ENCODE measurements around the gene MRFAP1L1. TPM values are rescaled to one million over a fixed set of nuclear protein-coding genes. Genes with fewer than 3 reads are reported as not detected.

The MRFAP1L1 gene
- total and polyA plus RNA-seq, 8 donors: 12.4 to 39.8 (median 21.5) TPM

GRCh38 chr4:6731318-6731675 lies 21.6 kb upstream of the MRFAP1L1 start:
- no peak for ATAC-seq
- FAIRE-seq: no peak
- intact Hi-C loops (cut with DNase I): no loop called here
- WGBS, 2 donors: 81 to 91% methylated on average over 8 of the region's 8 CpGs
- Histone ChIP-seq H3K4me3 (no peak overlapping the region), H3K4me1 (no peaks in the 10 kb centered on the region), H3K36me3 (no peaks in the 10 kb centered on the region), H3K27me3 (no peaks in the 10 kb centered on the region), H3K27ac (no peak overlapping the region), H3K9me3 (no peaks in the 10 kb centered on the region)
- no peak for DNase-seq
- TF ChIP-seq CTCF (IDR thresholded peaks at IDR 0.05): no peak

DNA sequence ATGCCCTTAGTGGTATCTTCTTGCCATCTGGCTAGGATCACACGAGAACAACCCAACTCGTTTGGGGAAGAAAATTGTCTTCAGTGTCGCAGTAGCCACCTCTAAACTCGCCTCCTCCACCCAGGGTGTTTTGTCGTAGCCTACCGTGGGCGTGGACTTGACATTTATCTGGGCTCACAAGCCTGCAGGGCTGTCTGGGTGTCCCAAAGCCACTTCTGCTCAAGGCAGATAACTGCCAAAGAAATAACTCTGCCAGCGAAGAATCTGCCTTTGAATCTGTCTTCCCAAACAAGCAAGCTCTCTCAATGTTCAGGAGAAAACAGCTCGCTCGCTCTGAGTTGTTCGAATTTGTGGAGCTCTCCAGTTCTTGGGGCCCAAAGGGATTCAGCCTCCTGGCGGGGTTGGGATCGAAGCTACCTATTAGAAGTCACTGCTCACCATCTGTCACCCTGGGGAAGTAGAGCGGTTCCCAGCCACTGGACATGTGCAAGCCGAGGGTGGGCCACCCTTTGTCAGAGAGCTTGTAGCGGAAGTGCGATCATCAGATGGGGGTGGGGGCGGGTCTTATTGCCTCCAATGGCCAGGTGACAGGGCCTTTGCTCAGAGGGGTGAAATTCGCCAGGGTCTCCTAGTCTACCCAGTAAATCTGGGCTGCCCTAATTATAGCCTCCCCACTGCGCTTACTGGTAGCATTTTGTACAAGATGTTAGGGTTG lies 21.1 kb upstream of the MRFAP1L1 start:
- Histone ChIP-seq H3K4me1 (no peaks in the 10 kb centered on the region), H3K27ac (no peak overlapping the region), H3K4me3 (no peak overlapping the region), H3K36me3 (no peaks in the 10 kb centered on the region), H3K27me3 (no peaks in the 10 kb centered on the region), H3K9me3 (no peaks in the 10 kb centered on the region)
- intact Hi-C loops (cut with DNase I): no loop called here
- no peak for TF ChIP-seq CTCF (IDR thresholded peaks at IDR 0.05)
- ATAC-seq (no peak), FAIRE-seq (no peak), DNase-seq (no peak)
- 72 to 76% methylated on average over 20 of the region's 20 CpGs for WGBS, 2 donors

GRCh38 chr4:6728320-6729029 lies 18.8 kb upstream of the MRFAP1L1 start:
- no peaks in the 10 kb centered on the region for H3K9me3 ChIP-seq
- no peak for TF ChIP-seq CTCF (IDR thresholded peaks at IDR 0.05)
- no peak overlapping the region for H3K27ac ChIP-seq
- no peaks in the 10 kb centered on the region for H3K4me1 ChIP-seq
- 81 to 87% methylated on average over 12 to 15 of the region's 15 CpGs for WGBS, 2 donors
- DNase-seq: no peak
- intact Hi-C loops (cut with DNase I): loop anchor here in 1 of 3 donors (10.0 kb wide), 1 partner anchor 146 kb away; no protein-coding TSS in a partner anchor
- no peaks in the 10 kb centered on the region for H3K36me3 ChIP-seq
- no peak for FAIRE-seq
- H3K4me3 ChIP-seq: no peak overlapping the region
- H3K27me3 ChIP-seq: no peaks in the 10 kb centered on the region
- ATAC-seq: no peak

DNA sequence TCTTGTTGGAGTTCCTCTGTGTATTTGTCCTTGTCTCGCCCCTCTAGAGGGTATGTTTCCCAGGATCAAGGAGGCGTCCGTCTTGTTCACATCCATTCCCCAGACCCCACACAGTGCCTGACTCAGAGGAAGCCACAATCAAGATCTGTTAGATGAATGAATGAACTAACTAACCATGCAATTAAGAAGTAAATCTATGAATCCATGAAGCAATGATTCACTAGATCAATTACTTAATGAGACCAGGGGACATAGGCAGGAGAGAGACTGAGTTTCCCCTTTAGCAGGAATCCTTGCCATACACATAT lies 18.2 kb upstream of the MRFAP1L1 start:
- FAIRE-seq (no peak), DNase-seq (no peak), ATAC-seq (no peak)
- H3K27ac ChIP-seq: no peak overlapping the region
- intact Hi-C loops (cut with DNase I): loop anchor here in 1 of 3 donors (10.0 kb wide), 1 partner anchor 147 kb away; no protein-coding TSS in a partner anchor
- no peaks in the 10 kb centered on the region for H3K27me3 ChIP-seq
- no peak for TF ChIP-seq CTCF (IDR thresholded peaks at IDR 0.05)
- no peaks in the 10 kb centered on the region for H3K4me1 ChIP-seq
- no peak overlapping the region for H3K4me3 ChIP-seq
- 79 to 88% methylated on average over 3 of the region's 3 CpGs for WGBS, 2 donors
- no peaks in the 10 kb centered on the region for H3K9me3 ChIP-seq
- no peaks in the 10 kb centered on the region for H3K36me3 ChIP-seq
